T-helper 2 cell (primary cell): ENCODE measurements around the gene IGFBPL1.
"Not testable (repeated sequence)": the region's sequence is repeated elsewhere in the genome, so short reads cannot be mapped to it uniquely, and the experiment has no call there.

Experiments used
- DNase-seq, 5 experiments: peaks; one replicate each; pipeline versions ENCODE4 v3.0.0 to v3.0.0-alpha.2; 2012 to 2022

IGFBPL1 gene

DNA sequence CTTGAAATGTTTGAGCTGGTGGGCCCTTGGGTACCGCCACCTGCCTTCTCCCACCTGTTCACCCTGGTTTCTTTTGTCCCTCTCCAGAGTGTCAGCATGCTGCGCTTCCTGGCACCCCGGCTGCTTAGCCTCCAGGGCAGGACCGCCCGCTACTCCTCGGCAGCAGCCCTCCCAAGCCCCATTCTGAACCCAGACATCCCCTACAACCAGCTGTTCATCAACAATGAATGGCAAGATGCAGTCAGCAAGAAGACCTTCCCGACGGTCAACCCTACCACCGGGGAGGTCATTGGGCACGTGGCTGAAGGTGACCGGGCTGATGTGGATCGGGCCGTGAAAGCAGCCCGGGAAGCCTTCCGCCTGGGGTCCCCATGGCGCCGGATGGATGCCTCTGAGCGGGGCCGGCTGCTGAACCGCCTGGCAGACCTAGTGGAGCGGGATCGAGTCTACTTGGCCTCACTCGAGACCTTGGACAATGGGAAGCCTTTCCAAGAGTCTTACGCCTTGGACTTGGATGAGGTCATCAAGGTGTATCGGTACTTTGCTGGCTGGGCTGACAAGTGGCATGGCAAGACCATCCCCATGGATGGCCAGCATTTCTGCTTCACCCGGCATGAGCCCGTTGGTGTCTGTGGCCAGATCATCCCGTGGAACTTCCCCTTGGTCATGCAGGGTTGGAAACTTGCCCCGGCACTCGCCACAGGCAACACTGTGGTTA lies 28.4 kb downstream of the IGFBPL1 start:
- no peak for DNase-seq

DNA sequence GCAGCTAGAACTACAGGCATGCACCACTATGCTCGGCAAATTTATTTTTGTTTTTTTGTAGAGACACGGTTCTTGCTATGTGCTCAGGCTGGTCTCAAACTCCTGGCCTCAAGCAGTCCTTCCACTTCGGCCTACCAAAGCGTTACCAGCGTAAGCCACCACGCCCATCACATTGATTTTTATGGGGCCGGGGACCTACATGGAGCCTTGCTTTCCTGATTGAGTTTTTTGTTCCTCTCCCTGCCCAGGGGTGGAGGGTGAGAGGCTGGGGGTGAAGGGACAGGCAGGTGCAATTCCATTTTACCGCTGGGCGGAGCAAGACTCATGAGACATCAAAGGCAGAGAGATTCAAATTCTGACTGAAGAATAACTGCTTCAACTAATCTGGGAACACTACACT lies 29.8 kb downstream of the IGFBPL1 start:
- DNase-seq = no peak

DNA sequence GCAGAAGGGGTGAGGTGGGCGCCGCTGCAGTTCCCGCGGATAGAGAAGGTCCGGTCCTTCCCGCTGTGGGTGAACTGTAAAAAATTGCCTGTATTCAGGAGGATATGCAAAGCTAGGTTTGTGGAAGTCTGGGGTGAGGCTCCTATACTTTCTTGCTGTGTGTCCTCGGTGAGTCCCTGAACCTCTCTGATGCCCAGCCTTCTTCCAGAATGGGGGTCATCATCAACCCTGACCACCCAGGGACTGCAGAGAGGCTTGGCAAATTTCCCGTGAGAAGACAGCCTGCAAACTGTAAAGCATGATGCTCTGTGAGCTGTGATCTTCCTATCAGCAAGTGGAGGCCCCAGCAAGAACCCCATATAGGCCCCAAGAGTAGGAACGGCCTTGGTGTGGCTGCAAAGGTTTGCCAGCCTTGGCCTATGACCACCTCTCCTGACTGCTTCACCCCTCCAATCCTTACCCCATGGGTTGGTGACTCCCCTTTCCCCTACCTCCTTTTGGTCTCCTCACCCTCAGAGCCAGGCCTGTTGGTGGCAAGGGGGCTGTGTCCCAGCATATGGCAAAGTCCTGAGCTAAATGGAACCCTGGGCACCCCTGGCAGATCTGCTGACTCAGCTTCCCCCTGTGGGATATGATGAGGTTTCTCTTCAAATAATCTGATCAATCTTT lies 31.0 kb downstream of the IGFBPL1 start:
- DNase-seq = peak in 1 of 5 experiments; percentile 22

DNA sequence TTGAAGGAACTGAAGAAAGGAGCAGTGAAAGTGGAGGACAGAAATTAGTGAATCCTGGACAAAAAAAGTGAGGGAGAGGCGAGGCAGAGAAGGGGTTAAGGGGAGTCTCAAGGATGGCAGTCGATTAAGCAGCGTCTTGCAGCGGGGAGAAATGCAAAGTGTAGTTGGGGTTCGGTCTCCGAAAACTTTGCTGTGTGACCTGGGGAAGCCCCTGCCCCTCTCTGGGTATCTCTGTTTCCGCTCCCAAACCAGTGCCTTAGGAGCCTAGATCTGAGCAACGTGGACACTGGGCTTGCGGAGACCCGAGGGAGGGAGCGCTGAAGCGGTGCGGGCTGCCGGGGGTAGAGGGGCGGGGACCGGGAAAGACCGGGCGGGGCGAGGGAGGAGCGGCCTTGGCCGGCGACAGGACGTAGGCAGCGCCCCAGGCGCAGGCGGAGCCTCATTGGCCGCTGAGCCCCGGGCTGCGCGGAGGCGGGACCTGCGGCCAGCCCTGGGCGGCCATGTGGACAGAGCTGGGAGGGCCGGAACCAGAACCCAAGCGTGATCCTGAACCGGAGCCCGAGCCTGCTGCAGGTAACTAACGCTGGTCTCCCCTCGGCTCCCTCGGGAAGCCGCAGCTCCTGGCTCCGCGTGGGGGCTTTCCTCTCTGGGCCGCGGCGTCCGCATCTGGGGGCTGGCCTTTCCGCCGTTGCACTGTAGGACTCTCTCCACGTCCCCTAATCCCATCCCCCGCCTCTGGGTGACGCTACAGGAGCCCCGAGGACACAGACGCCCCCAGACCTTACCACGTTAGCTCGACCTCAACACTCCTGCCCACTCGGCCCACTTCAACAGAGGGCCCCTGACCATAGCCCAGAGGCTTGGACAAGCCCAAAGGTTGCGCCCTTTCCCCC lies 31.8 kb downstream of the IGFBPL1 start, which contains the start of gene ALDH1B1:
TSS of gene ALDH1B1 (plus strand) at position 468 of the 893 bp plus-strand sequence. CDS start 3,047 bp downstream, outside the sequence.
- peak; percentile 27 to 75 (median 45) for DNase-seq

DNA sequence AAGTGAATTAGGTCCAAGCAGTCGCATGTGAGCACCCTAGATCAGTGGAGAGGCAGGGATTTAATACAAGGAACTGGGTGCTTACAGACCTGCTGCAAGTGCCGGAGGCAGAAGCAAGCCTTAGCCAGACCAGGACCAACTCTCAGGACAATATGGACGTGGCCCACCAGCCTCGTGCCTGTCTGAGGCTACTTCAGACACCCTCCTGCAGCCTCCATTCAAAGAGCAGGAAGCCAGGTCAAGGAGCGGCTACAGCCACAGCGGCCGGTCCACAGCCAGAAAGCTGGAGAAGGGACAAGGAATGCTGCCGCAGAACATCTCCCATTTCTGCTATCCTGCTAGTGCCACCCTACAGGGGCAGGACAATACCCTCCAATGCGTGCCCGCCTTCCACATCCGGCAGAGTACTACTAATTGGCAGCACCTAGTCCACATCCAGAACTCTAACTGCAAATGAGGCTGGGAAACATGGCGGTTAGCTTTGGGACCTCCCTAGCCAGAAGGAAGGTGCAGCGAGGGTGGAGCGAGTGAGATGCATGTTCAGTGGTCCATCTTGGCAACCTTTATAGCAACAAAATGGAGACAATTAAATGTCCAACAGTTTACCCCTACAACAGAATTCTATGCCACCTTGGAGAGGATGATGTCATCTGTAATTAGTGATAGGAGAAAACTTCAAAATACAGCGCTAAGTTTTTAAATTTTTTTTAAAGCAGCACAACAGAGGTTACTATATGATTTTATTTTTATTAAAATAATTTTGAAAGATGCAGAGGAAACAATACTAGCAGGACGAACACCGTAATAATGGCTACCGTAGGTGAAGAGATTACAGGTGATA lies 32.8 kb downstream of the IGFBPL1 start:
- no peak for DNase-seq

DNA sequence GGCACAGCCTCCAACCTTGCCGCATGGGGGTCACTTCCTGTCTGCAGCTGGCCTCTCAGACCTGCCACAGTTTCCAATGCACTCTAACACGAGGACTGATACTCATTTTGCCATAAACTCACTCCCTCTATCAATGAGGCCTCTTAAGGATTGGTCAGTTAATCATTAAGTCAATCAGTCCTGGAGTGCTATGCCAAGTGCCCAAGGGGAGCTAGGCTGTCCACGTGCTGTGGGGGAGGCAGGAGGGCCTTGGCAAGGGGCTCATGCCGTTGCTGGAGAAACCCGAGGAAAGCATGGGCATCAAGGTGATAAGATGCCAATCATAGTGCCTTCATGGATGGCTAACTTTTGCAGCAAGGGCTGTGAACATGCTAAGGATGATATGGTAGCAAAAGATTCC lies 33.4 kb downstream of the IGFBPL1 start:
- no peak for DNase-seq

DNA sequence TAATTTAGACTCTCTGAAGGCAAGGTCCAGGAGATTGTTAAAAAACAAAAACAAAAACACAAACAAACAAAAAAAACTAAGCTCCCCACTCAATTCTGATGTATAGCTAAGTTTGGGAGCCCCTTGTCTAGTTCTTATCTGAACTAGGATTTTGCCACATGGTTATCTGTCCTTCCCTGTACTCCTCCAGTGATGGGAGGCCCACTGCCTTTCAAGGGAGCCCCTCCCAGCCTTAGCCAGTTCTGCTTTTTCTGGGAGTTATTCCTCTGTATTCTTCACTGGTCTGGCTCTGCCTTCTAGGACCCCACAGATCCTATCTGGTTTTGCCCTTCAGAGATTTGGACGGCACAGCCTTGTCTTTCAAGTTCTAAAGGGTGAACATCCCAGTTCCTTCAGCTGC lies 33.8 kb downstream of the IGFBPL1 start:
- no peak for DNase-seq

DNA sequence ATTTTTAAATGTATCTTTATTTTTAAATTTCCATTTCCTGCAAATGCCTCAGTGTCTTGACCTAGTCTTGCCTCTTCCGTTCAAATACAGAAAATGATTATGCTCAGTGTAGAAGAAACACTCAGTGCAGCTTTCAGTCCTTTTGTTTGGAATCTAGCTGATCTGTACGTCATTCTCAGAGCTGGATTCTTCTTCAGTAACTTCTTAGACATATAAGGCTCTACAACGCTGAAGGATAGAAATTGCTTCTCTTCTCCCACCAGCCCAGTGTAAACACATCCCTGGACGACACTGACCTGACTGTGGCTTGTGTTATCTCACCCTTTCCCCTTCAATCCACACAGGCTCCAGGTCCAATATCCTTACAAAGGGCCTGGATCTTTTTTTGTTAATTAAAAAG lies 34.9 kb downstream of the IGFBPL1 start:
- DNase-seq = no peak

DNA sequence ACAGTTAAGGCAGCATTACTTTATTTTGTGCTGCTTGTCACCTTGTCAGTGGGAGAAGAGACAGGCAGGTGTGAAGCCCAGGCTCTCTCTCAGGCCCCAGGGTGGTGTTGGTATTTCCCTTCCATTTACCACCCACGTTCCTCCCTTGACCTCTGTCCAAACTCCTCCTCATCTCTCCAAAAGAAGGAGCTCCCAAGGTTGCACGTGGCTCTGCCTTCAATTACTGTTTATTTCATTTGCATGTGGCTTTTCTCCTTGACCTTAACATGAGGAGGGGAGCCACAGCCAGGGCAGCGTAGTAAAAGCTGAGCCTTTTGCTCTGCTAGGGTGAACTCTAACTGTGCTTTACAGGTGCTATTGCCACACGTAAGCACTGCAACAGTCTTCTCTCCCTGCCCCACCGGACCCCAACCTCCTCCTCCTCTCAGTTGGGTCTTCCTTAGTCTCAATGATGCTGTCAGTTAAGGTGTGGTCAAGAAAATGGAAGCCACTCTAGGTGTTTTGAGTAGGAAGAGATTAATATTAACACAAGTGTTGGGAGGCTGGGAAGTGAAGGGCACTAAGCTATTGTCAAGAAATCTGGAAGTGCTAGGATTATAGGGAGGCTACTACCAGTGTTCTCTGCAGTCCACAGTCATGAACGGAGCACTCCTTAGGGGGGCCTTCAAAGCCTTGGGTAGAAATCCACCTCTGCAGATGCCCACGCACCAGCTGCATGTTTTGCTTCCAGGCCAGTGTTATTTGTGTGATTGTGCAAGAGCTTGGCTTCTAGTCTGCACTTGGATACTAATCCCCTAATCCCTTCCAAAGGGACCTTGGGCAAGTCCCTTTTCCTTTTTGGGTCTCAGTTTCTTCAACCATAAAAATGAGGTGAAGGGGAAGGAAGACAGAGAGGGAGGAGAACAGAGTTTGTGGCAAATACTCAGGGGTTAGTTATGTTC lies 35.7 kb downstream of the IGFBPL1 start:
- DNase-seq = no peak

DNA sequence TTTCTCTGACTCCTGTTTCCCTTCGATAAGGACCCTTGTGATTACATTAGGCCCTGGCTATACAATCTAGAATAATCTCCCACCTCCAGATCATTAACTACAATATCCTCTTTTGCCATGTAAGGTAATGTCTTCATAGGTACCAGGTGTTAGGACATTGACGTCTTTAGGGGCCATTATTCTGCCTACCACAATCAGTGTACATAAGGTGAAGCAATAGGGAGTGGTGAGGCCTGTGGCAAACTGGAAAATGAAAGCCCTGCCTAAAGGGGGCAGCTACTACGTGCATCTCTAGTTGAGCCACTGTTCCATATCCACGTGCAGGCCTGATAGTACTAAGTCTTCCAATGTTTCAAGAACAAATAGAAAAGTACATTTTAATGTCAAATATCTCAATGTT lies 36.5 kb downstream of the IGFBPL1 start:
- DNase-seq = no peak

DNA sequence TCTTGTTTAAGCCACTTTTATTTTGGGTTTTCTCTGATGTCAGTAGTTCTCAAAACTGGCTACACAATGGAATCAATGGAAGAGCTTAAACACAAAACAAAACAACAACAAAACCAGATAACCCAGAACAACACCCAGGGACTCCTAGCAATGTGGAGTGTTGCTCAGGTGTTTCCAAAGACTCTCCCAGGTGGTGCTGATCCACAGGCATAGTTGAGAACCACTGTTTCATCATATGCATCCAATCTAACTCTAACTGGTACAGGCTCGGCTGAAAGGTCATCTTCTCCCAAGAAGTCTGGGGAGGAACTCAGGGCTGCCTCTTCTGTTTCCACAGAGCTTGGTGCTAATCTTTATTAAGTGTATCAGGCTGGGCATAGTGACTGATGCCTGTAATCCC lies 37.2 kb downstream of the IGFBPL1 start:
- DNase-seq = no peak

DNA sequence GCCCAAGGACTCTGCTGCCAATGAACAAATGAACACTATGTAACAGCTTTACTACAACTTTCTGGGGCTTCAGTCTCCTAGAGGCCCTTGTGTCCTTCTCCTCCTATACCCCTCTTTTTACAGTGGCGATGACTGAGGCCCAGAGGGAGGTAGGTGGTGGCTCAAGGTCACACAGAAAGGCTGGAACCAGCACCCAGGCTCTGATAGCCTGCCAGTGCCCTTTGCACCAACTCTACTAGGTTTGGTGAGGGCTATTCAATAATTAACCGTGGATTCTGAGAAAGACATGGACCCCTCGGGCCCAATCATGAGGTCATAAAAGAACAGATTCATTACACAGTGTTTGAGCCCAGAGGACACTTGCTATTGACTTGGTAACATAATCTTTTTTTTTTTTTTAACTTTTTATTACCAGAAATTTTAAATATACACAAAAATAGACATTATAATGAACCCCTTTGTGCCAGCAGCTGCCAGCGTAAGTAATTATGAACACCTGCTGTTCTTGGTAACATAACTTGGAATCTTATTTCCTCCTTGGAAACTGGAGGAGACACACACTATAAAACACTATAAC lies 37.8 kb downstream of the IGFBPL1 start:
- no peak for DNase-seq

DNA sequence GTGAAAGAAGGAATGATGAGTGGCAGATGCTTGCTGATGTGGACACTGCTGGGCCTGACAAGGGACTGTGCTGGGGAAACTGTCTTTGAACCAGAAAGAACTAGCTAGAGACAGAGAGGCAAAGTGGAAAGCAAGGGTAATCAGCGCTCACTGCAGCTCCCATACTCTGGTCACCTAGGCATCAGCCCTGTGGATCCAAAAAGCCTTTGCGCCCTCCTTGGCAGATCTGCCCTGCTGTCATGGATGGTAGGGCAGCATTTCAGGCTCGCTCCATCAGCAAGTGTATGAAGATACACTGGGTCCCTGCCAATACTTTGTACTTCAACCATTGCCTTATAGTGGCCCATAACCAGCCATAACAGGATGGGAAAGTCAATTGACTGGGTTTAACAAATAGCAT lies 38.4 kb downstream of the IGFBPL1 start:
- DNase-seq = no peak

DNA sequence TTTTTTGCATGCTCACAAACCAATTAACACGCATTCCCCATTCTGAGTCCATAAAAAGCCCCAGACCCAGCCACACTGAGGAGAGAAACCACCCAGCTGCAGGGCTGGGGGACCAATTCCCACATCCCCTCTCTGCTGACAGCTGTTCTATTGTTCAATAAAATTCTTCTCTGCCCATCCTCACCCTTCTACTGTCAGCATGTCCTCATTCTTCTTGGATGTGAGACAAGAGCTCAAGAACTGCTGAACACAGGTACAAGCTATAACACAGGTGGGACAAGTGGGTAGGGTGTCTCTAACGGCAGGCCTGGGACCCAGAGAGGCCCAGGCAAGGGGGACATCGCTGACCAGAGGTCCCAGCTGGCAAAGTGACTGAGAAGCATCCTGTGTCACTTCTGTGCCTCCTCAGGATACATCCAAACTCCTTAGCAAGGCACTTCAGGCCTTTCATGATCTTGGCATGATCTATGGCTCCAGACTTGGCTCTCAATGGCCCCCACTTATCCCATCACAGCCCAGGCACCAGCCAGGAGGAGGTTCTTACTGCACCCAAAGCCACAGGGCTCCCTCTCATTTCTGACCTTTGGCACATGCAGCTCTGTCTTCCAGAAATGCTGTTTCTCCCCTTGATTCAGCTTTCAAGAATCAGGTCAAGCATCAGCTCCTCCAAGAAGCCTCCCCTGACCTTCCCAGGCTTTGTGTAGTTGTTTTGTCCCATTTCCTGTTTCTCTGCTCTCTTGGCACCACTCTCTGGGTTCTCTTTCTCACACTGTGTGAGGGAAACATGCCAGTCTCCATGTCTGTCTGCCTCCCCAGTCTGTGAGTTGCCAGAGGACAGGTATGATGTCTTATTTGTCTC lies 39.0 kb downstream of the IGFBPL1 start:
- no peak for DNase-seq

DNA sequence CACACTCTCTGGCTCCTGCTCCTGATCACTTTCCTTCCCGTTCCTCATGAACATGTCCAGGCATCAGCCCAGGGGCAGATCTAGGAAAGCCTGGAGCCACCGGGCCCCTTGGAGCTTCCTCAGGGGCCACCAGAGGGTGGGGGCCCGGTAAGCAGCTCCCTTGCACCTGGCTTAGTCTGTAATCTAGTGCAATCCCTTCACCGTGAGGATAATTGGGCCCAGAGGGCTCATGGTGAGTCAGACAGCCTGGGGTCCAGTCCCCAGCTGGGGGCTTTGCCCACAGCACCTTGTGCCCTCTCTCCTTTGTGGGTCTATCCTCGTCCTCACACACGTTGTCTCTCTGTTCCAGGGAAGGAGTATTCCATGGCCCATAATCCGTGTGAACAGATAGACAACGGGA lies 42.1 kb downstream of the IGFBPL1 start:
- no peak for DNase-seq

DNA sequence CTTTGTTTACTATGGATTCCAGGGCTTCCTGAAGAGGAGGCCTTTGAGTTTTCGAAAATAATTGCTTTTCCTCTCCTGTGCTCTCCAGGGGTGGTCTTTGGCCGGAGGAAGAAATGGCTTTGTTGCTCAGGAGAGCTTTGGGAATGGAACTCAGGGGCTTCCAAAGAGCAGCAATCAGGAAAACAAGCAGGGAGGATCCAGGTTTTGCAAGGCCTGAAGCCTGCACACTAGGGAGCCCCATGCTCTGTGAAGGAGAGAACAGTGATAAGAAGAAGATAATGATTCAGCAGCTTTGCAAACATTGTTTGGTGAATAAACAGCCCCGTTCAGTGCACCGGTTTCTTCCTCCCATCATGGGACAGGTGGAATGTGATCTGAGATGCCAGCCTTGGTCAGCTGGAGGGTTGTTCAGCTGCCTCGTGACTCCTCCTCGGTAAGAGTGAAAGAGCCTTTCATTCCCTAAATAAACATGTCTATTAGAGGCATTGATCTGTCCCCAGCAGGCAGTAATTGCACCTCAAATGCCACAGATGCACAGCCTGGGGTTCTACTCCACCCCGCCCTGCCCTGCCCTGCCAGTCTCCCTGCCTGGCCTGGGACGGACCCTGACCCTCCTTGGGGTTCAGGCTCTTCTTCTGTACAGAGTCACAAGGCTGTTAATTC lies 43.3 kb downstream of the IGFBPL1 start:
- DNase-seq = no peak

DNA sequence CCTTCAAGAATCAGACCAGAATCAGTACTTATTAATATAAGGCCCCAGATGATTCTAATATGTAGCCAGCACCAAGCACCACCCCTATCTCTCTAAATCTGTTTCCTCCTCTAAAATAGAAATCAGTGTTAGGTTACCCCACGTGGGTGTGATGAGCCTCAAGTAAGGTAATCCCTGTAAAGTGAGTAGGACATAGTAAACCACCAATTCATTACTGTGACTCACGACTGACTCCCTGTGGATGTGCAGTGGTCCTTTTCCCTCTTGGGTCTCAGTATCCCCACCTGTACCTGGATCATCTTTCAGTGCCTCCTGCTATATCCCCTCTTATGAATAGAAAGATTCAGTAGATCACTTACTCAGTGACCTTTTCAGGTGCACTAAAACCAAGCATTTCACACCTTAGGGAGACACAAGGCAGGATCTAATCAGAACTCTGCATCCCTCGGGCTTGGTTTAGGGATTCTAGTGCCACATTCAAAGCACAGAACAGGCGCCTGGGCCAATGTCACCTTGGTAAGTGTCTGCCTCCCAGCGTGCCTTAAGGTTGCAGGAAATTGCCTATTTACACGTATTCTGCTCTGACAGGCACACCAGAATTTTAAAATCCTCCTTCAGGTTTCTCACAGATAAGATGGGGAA lies 43.9 kb downstream of the IGFBPL1 start:
- no peak for DNase-seq

DNA sequence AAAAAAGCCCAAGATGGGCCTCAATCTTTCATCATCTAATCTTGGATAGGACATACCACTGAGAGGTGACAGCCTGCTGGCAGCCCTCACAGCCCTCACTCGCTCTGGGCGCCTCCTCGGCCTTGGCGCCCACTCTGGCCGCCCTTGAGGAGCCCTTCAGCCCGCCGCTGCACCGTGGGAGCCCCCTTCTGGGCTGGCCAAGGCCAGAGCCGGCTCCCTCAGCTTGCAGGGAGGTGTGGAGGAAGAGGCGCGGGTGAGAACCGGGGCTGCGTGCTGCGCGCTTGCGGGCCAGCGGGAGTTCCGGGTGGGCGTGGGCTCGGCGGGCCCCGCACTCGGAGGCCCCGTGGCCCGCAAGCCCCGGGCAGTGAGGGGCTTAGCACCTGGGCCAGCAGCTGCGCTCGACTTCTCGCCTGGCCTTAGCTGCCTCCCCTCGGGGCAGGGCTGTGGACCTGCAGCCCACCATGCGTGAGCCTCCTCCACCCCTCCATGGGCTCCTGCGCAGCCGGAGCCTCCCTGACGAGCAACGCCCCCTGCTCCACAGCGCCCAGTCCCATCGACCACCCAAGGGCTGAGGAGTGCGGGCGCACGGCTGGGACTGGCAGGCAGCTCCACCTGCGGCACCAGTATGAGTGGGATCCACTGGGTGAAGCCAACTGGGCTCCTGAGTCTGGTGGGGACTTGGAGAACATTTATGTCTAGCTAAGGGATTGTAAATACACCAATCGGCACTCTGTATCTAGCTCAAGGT lies 46.7 kb downstream of the IGFBPL1 start:
- DNase-seq = not testable (repeated sequence)
